Testis (tissue), 3 donors: ENCODE results near the gene BSN. TPM values are rescaled to one million over a fixed set of nuclear protein-coding genes. Genes with fewer than 3 reads are reported as not detected.

ENCODE experiments used
- DNase-seq: peaks from one replicate; pipeline ENCODE4 v3.0.0-alpha.2; 2019
- H3K27ac ChIP-seq, 2 donors: fragments of 200-600 bp; sonication (generic); one replicate each; pipeline ENCODE4 v1.5.1; 2019
- H3K27me3 ChIP-seq: fragments of 200-600 bp; sonication (generic); one replicate; pipeline ENCODE4 v1.5.1; 2019
- H3K36me3 ChIP-seq: fragments of 200-600 bp; sonication (generic); one replicate; pipeline ENCODE4 v1.5.1; 2017; ENCODE audit warnings: low read depth; ENCODE audit errors: missing control alignments
- H3K4me1 ChIP-seq: fragments of 200-600 bp; sonication (generic); one replicate; pipeline ENCODE4 v1.5.1; 2019
- H3K4me3 ChIP-seq, 2 donors: fragments of 200-600 bp; sonication (generic); one replicate each; pipeline ENCODE4 v1.5.1; 2017 to 2019
- H3K9me3 ChIP-seq: fragments of 200-600 bp; sonication (generic); one replicate; pipeline ENCODE4 v1.5.1; 2017
- POLR2A ChIP-seq: fragments of 450-650 bp; IDR thresholded peaks from one replicate; pipeline ENCODE4 v1.6.1; 2017; ENCODE audit warnings: antibody characterized with exemption, mild to moderate bottlenecking, moderate library complexity
- WGBS, 2 donors: methylation state at CpG; one replicate each; pipeline ENCODE4 v1.1.5; 2018; 5-methylcytosine and 5-hydroxymethylcytosine counted together
- intact Hi-C: fragments of 100-400 bp; cut with DNase I; formaldehyde crosslinking; loops from one replicate; pipeline ENCODE4 v1.15.1; 2023; ENCODE audit warnings: low total_unique reads
- polyA plus RNA-seq: library from polyadenylated mRNA; stranded (reverse); fragments of 350-450 nt; fragmentation: Illumina TruSeq; extraction: RNeasy Lipid Tissue Mini Kit (QIAGEN cat#74804); gene quantifications from one replicate; pipeline ENCODE4 v1.2.3, GENCODE V29; 2014; ENCODE audit warnings: low read depth, low replicate concordance; ENCODE audit not compliant: insufficient read depth
- total RNA-seq, 2 donors: library from RNA; depleted of rRNA; stranded (reverse); fragments of >200 nt; gene quantifications; one replicate each; pipeline ENCODE4 v1.2.3, GENCODE V29; 2016
- TF ChIP-seq, protein P1 (sequence below), 3 experiments: fragments of 450-650 bp in 2 of 3; fragments of 200-600 bp in 1 of 3; sonication (generic) in 1 of 3; IDR thresholded peaks; one replicate each; pipeline ENCODE4 v1.5.1; 2016 to 2019; ENCODE audit warnings: antibody characterized with exemption in 3 of 3, mild to moderate bottlenecking in 2 of 3, moderate library complexity in 1 of 3

BSN gene
- total and polyA plus RNA-seq, 3 donors from 2014 or later = 9.9 to 25.3 (median 18.9) TPM

DNA sequence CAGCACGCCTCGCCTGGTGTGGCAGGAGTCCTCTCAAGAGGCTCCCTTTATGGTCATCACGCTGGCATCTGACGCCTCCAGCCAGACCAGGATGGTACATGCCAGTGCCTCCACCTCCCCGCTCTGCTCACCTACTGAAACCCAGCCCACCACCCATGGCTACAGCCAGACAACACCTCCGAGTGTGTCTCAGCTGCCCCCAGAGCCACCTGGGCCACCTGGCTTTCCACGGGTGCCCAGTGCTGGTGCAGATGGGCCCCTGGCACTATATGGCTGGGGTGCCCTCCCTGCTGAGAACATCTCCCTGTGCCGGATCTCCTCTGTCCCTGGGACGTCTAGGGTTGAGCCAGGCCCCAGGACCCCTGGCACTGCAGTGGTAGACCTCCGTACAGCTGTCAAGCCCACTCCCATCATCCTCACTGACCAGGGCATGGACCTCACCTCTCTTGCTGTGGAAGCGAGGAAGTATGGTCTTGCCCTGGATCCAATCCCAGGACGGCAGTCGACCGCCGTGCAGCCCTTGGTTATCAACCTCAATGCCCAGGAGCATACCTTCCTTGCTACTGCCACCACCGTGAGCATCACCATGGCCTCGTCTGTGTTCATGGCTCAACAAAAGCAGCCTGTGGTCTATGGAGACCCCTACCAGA lies 100.0 kb downstream of the BSN start:
- DNase-seq = no peak
- 93 to 96% methylated on average over 9 to 17 of the region's 17 CpGs for WGBS, 2 donors
- Histone ChIP-seq H3K4me3 (no peak overlapping the region), H3K4me1 (no peaks in the 10 kb centered on the region), H3K9me3 (no peaks in the 10 kb centered on the region), H3K27ac (no peak overlapping the region), H3K27me3 (no peaks in the 10 kb centered on the region), H3K36me3 (no peaks in the 10 kb centered on the region)
- TF ChIP-seq POLR2A = no peak
- TF ChIP-seq, protein P1, sequence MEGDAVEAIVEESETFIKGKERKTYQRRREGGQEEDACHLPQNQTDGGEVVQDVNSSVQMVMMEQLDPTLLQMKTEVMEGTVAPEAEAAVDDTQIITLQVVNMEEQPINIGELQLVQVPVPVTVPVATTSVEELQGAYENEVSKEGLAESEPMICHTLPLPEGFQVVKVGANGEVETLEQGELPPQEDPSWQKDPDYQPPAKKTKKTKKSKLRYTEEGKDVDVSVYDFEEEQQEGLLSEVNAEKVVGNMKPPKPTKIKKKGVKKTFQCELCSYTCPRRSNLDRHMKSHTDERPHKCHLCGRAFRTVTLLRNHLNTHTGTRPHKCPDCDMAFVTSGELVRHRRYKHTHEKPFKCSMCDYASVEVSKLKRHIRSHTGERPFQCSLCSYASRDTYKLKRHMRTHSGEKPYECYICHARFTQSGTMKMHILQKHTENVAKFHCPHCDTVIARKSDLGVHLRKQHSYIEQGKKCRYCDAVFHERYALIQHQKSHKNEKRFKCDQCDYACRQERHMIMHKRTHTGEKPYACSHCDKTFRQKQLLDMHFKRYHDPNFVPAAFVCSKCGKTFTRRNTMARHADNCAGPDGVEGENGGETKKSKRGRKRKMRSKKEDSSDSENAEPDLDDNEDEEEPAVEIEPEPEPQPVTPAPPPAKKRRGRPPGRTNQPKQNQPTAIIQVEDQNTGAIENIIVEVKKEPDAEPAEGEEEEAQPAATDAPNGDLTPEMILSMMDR (IDR thresholded peaks at IDR 0.05) = no peak
- intact Hi-C loops = no loop called here

DNA sequence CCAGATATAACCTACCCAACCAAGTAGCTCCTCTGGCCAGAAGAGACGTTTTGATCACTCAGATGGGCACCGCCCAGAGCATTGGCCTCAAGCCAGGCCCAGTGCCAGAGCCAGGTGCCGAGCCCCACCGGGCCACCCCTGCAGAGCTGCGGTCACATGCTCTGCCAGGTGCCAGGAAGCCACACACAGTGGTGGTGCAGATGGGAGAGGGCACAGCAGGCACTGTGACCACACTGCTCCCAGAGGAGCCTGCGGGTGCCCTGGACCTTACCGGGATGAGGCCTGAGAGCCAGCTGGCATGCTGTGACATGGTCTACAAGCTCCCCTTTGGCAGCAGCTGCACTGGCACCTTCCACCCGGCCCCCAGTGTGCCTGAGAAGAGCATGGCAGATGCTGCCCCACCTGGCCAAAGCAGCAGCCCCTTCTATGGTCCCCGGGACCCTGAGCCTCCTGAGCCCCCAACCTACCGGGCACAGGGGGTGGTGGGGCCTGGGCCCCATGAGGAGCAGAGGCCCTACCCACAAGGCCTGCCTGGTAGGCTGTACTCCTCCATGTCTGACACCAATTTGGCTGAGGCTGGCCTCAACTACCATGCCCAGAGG lies 100.8 kb downstream of the BSN start:
- Histone ChIP-seq H3K27me3 (no peaks in the 10 kb centered on the region), H3K27ac (no peak overlapping the region), H3K9me3 (no peaks in the 10 kb centered on the region), H3K4me3 (no peak overlapping the region), H3K4me1 (no peaks in the 10 kb centered on the region), H3K36me3 (no peaks in the 10 kb centered on the region)
- no peak for TF ChIP-seq POLR2A
- TF ChIP-seq, protein P1 (IDR thresholded peaks at IDR 0.05) = no peak
- DNase-seq = no peak
- WGBS, 2 donors = 94% methylated on average over 8 of the region's 10 CpGs; no CpG with 5 or more reads in 1 of the 2 donors
- intact Hi-C loops = no loop called here

DNA sequence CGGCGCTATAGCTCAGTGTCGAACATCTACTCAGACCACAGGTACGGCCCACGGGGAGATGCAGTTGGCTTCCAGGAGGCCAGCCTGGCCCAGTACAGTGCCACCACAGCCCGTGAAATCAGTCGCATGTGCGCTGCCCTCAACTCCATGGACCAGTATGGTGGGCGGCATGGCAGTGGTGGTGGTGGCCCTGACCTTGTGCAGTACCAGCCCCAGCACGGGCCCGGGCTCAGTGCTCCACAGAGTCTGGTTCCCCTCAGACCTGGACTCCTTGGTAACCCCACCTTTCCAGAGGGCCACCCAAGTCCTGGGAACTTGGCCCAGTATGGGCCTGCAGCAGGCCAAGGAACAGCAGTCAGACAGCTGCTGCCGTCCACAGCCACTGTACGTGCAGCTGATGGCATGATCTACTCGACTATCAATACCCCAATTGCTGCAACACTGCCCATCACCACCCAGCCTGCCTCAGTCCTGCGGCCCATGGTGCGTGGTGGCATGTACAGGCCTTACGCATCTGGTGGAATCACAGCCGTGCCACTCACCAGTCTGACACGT lies 101.5 kb downstream of the BSN start:
- H3K27me3 ChIP-seq = no peaks in the 10 kb centered on the region
- no peaks in the 10 kb centered on the region for H3K4me1 ChIP-seq
- H3K36me3 ChIP-seq = no peaks in the 10 kb centered on the region
- no peak overlapping the region for H3K27ac ChIP-seq
- DNase-seq = no peak
- 95 to 97% methylated on average over 14 to 19 of the region's 19 CpGs for WGBS, 2 donors
- H3K9me3 ChIP-seq = no peaks in the 10 kb centered on the region
- H3K4me3 ChIP-seq = no peak overlapping the region
- intact Hi-C loops = no loop called here
- TF ChIP-seq POLR2A = no peak
- TF ChIP-seq, protein P1 (IDR thresholded peaks at IDR 0.05) = no peak

DNA sequence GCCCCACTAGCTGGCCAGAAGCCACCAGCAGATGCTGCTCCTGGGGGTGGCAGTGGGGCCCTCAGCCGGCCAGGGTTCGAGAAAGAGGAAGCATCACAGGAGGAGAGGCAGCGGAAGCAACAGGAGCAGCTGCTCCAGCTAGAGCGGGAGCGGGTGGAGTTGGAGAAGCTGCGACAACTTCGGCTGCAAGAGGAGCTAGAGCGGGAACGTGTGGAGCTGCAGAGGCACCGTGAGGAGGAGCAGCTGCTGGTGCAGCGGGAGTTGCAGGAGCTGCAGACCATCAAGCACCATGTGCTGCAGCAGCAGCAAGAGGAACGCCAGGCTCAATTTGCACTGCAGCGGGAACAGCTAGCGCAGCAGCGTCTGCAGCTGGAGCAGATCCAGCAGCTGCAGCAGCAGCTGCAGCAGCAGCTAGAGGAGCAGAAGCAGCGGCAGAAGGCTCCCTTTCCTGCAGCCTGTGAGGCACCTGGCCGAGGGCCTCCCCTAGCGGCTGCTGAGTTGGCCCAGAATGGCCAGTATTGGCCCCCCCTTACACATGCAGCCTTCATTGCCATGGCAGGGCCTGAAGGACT lies 102.3 kb downstream of the BSN start:
- Histone ChIP-seq H3K9me3 (no peaks in the 10 kb centered on the region), H3K27ac (no peak overlapping the region), H3K4me1 (no peaks in the 10 kb centered on the region), H3K4me3 (no peak overlapping the region), H3K27me3 (no peaks in the 10 kb centered on the region), H3K36me3 (no peaks in the 10 kb centered on the region)
- WGBS, 2 donors = 59 to 66% methylated on average over 7 to 18 of the region's 18 CpGs
- no peak for DNase-seq
- intact Hi-C loops = no loop called here
- TF ChIP-seq POLR2A = no peak
- TF ChIP-seq, protein P1 (IDR thresholded peaks at IDR 0.05) = no peak
